Glutamatergic neuron (in vitro differentiated cells): ENCODE measurements around the gene MDM2. TPM values are rescaled to one million over a fixed set of nuclear protein-coding genes. Genes with fewer than 3 reads are reported as not detected.

Source experiments
- DNase-seq: peaks from one replicate; pipeline ENCODE4 v3.0.0; 2022
- H3K27ac Mint-ChIP-seq: one replicate; pipeline ENCODE4 v1.8.0; 2020; ENCODE audit warnings: mild to moderate bottlenecking, mixed read lengths, inconsistent platforms; ENCODE audit not compliant: unreplicated experiment
- H3K27me3 Mint-ChIP-seq: one replicate; pipeline ENCODE4 v1.8.0; 2020; ENCODE audit warnings: mild to moderate bottlenecking, moderate library complexity, mixed read lengths, inconsistent platforms; ENCODE audit not compliant: unreplicated experiment
- H3K36me3 Mint-ChIP-seq: one replicate; pipeline ENCODE4 v1.8.0; 2020; ENCODE audit warnings: mild to moderate bottlenecking, mixed read lengths, inconsistent platforms; ENCODE audit not compliant: unreplicated experiment
- H3K4me1 Mint-ChIP-seq: one replicate; pipeline ENCODE4 v1.8.0; 2020; ENCODE audit warnings: mild to moderate bottlenecking, low read depth, mixed read lengths, inconsistent platforms; ENCODE audit not compliant: unreplicated experiment
- H3K4me3 Mint-ChIP-seq: one replicate; pipeline ENCODE4 v1.8.0; 2020; ENCODE audit warnings: mild to moderate bottlenecking, mixed read lengths, inconsistent platforms; ENCODE audit not compliant: unreplicated experiment
- H3K9me3 Mint-ChIP-seq: one replicate; pipeline ENCODE4 v1.8.0; 2020; ENCODE audit warnings: mild to moderate bottlenecking, moderate library complexity, mixed read lengths, inconsistent platforms; ENCODE audit not compliant: unreplicated experiment
- CTCF ChIP-seq: fragments of 200-600 bp; sonication (generic); IDR thresholded peaks from one replicate; pipeline ENCODE4 v1.5.0; 2021; ENCODE audit not compliant: partially characterized antibody, unreplicated experiment
- total RNA-seq: library from RNA; stranded (reverse); fragmentation: NEBNext Ultra II Directional; extraction: Animal tissue kit (Norgen Biotek cat#: 25700); gene quantifications from one replicate; pipeline ENCODE4 v1.2.1, GENCODE V29; 2021; ENCODE audit not compliant: unreplicated experiment

Gene MDM2
- total RNA-seq, 1 donor from 2014 or later, result 84.9 TPM

GRCh38 chr12:68768431-68768939, 39.5 kb upstream of the MDM2 start:
- Mint-ChIP-seq H3K36me3 (no peaks in the 10 kb centered on the region), H3K4me3 (no peak overlapping the region), H3K9me3 (no peaks in the 10 kb centered on the region)

GRCh38 chr12:68769941-68770340, 38.0 kb upstream of the MDM2 start:
- no peak for TF ChIP-seq CTCF
- no peak overlapping the region for H3K4me3 Mint-ChIP-seq
- no peaks in the 10 kb centered on the region for H3K4me1 Mint-ChIP-seq
- no peaks in the 10 kb centered on the region for H3K9me3 Mint-ChIP-seq
- DNase-seq, result no peak
- no peak overlapping the region for H3K27ac Mint-ChIP-seq
- no peaks in the 10 kb centered on the region for H3K36me3 Mint-ChIP-seq
- H3K27me3 Mint-ChIP-seq, result no peaks in the 10 kb centered on the region

More at GRCh38 chr12:68768431-68768939, 39.5 kb upstream of the MDM2 start:
- no peak overlapping the region for H3K27ac Mint-ChIP-seq
- no peak for DNase-seq
- H3K4me1 Mint-ChIP-seq, result no peaks in the 10 kb centered on the region
- no peak for TF ChIP-seq CTCF
- H3K27me3 Mint-ChIP-seq, result no peaks in the 10 kb centered on the region

- DNase-seq, result no peak
- no peak overlapping the region for H3K27ac Mint-ChIP-seq
- no peaks in the 10 kb centered on the region for H3K9me3 Mint-ChIP-seq
- H3K27me3 Mint-ChIP-seq, result no peaks in the 10 kb centered on the region
- no peaks in the 10 kb centered on the region for H3K4me1 Mint-ChIP-seq
- TF ChIP-seq CTCF, result no peak
- H3K4me3 Mint-ChIP-seq, result no peak overlapping the region
- no peaks in the 10 kb centered on the region for H3K36me3 Mint-ChIP-seq
These were observed 36.6 kb upstream of the MDM2 start for GRCh38 chr12:68771223-68771925.

- no peak overlapping the region for H3K27ac Mint-ChIP-seq
- no peaks in the 10 kb centered on the region for H3K36me3 Mint-ChIP-seq
- no peak for DNase-seq
- no peaks in the 10 kb centered on the region for H3K27me3 Mint-ChIP-seq
- H3K9me3 Mint-ChIP-seq, result peaks cover 1% of the 10 kb centered on the region
- no peaks in the 10 kb centered on the region for H3K4me1 Mint-ChIP-seq
- TF ChIP-seq CTCF, result no peak
- no peak overlapping the region for H3K4me3 Mint-ChIP-seq
These were observed 35.3 kb upstream of the MDM2 start for GRCh38 chr12:68772714-68773113.

- TF ChIP-seq CTCF, result no peak
- H3K4me3 Mint-ChIP-seq, result no peak overlapping the region
- H3K27ac Mint-ChIP-seq, result no peak overlapping the region
- H3K4me1 Mint-ChIP-seq, result no peaks in the 10 kb centered on the region
- no peaks in the 10 kb centered on the region for H3K36me3 Mint-ChIP-seq
- DNase-seq, result no peak
- H3K9me3 Mint-ChIP-seq, result peaks cover 3% of the 10 kb centered on the region
- no peaks in the 10 kb centered on the region for H3K27me3 Mint-ChIP-seq
These were observed 34.4 kb upstream of the MDM2 start for GRCh38 chr12:68773582-68773981.
